ENCODE data around the gene NRXN3.

GRCh38 chr14:78141590-78141989 lies 28.6 kb upstream of the NRXN3 start:
- TF ChIP-seq CHD2 (IDR thresholded peaks at IDR 0.05; ENCODE audit: low read length, partially characterized antibody) (no peak), SIN3A (IDR thresholded peaks at IDR 0.05; ENCODE audit: borderline replicate concordance, low read depth, low read length) (no peak)

All from SK-N-SH (cell line).